Eye (tissue), 1 donor: ENCODE results near the gene MACO1.
"Not testable (repeated sequence)": the region's sequence is repeated elsewhere in the genome, so short reads cannot be mapped to it uniquely, and the experiment has no call there.

Source experiments
- DNase-seq: peaks from one replicate; pipeline ENCODE4 v3.0.0-alpha.2; 2015

The MACO1 gene

GRCh38 chr1:25458541-25459298 lies 28.0 kb downstream of the MACO1 start:
- no peak for DNase-seq

DNA sequence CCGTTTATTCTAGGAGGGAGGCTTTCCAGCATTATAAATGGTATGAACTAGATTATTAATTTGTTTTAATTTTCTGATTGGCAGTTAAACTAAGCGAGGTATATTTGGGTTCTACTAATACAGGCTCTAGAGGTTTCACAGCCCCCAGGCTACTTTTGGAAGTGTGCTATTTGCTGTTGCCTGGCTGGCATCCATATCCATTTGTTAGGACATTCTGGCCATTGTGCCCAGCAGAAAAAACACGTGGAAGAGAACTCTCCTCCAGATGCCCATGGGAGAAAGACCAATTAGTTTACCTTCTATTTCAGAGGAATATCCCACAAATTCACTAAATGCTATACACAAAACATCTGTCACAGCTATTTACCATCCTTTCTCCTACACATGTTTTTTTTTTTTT lies 29.3 kb downstream of the MACO1 start:
- no peak for DNase-seq

DNA sequence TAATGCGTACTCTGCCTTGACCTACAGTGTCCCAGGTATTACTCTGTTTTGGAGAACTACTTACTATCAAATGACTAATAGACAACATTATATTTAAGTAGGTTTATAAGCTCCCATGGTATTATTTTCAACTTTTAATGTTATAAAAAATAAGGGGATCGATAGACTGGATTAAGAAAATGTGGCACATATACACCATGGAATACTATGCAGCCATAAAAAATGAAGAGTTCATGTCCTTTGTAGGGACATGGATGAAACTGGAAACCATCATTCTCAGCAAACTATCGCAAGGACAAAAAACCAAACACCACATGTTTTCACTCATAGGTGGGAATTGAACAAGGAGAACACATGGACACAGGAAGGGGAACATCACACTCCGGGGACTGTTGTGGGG lies 30.1 kb downstream of the MACO1 start:
- not testable (repeated sequence) for DNase-seq

- no peak for DNase-seq
Measured at GRCh38 chr1:25461849-25462248, 31.2 kb downstream of the MACO1 start.

- DNase-seq, result no peak
Measured at GRCh38 chr1:25462732-25463131, 32.0 kb downstream of the MACO1 start.

- no peak for DNase-seq
Measured at GRCh38 chr1:25467193-25467592, 36.5 kb downstream of the MACO1 start.

DNA sequence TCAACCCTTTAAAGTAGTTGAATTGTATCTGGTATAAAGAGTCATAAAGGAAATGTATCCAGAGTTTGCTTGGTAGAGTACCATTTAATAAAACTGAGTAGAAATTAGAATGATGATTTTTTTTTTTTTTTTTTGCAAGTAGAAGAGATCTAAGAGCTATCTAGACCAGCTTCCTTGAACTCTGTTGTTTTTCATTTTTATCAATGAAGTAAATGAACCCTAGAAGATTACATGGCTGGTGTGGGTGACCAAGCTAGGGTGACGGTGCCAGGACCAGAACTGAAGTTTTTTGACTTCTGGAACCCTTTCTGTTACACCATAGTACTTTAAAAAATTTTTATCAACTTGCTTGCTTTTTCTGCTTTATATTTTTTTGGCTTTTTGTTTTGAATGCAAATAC lies 36.9 kb downstream of the MACO1 start:
- DNase-seq, result no peak

- no peak for DNase-seq
Measured at GRCh38 chr1:25468033-25468432, 37.3 kb downstream of the MACO1 start.

GRCh38 chr1:25469177-25469576 lies 38.5 kb downstream of the MACO1 start:
- DNase-seq, result no peak

- DNase-seq, result no peak
Measured at GRCh38 chr1:25472471-25472870, 41.8 kb downstream of the MACO1 start.

GRCh38 chr1:25473653-25474225 lies 43.0 kb downstream of the MACO1 start:
- no peak for DNase-seq

DNA sequence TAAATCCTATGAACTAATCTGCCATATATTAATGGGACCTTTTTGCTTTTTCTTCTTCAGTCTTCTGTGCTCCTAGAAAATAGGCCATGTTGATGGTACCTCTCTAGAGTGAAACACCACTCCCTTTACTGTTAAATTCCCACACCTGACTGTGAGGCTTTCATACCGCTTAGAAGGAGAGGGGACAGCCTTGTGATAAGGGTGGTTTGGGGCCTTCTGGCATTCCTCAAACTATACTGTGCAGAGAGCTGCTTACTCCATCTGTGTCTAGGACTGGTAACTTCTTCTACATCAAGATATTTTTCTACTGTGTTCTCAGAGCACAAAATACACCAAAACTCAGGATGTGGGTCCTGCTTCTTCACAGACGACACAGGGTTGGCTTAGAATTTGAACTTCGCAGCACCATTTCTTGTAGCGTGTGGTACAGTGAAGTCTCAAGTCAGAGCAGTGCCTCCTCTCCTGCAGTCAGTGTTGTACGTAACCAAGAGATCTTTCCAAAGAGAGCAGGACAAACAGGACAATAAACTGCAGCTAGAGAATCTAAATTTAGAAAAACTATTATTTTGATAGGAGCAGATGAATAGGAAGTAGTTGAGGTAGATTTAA lies 43.8 kb downstream of the MACO1 start:
- DNase-seq, result no peak

- DNase-seq, result no peak
Measured at GRCh38 chr1:25476186-25477097, 45.7 kb downstream of the MACO1 start.

DNA sequence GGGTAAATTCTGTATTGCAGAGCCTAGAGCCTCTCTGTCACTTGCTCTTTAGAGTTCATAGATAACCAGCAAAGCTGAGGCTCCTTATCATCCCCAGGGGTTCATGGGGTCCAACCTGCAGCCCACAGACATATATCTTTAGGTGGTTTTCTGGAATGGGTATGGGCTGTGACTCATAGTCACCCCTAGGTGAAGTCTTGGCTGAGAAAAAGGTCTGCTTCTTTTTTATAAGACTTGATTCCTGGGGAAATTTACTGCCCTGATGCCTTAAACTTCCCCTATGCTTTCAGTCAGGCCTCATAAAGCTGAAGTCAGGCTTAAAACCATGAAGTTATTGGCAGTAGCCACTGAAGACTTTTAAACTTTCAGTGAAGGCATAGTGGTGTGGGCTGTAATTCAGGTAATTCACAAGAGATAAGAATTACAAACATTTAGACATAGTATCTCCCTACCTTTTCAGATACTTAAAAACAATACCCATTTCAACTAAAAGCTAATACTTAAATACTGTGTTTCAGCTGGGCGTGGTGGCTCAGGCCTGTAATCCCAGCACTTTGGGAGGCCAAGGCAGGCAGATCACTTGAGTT lies 46.8 kb downstream of the MACO1 start:
- no peak for DNase-seq

DNA sequence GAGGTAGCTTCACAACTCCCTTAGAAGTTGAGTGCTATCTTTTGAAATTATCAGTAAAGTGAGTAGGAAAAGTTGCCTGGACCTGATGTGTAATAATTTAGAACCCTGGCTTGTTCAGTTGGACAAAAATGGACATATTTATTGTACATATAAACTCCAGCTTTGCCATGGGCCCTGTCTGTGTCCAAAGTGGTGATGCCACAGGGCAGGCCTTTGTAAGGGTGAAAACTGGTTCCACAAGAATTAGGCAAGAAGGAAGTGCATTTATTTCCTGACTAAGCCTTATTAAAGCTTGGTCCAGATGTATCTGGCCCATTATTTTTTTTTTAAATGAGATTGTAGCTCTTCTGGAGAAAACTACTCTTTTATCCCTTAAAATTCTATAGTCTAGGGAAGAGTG lies 47.9 kb downstream of the MACO1 start:
- no peak for DNase-seq

GRCh38 chr1:25481625-25482024 lies 50.9 kb downstream of the MACO1 start:
- no peak for DNase-seq

- DNase-seq, result no peak
Measured at GRCh38 chr1:25482211-25482610, 51.5 kb downstream of the MACO1 start.

DNA sequence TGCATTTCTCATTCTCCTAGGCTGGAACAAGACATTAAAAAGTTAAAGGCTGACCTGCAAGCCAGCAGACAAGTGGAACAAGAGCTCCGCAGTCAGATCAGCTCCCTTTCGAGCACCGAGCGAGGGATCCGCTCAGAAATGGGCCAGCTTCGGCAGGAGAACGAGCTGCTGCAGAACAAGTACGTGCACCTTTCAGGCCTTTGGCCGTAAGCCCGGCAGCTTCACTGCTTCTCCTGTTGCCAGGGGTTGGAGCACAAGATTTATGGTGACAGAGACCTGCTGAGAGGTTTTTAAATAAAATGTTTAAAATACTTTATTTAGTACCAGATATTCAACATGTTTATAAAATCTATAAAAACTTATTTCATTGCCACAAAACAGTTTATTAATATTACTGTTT lies 53.4 kb downstream of the MACO1 start:
- DNase-seq, result no peak

GRCh38 chr1:25484533-25484932 lies 53.8 kb downstream of the MACO1 start:
- DNase-seq, result no peak

DNA sequence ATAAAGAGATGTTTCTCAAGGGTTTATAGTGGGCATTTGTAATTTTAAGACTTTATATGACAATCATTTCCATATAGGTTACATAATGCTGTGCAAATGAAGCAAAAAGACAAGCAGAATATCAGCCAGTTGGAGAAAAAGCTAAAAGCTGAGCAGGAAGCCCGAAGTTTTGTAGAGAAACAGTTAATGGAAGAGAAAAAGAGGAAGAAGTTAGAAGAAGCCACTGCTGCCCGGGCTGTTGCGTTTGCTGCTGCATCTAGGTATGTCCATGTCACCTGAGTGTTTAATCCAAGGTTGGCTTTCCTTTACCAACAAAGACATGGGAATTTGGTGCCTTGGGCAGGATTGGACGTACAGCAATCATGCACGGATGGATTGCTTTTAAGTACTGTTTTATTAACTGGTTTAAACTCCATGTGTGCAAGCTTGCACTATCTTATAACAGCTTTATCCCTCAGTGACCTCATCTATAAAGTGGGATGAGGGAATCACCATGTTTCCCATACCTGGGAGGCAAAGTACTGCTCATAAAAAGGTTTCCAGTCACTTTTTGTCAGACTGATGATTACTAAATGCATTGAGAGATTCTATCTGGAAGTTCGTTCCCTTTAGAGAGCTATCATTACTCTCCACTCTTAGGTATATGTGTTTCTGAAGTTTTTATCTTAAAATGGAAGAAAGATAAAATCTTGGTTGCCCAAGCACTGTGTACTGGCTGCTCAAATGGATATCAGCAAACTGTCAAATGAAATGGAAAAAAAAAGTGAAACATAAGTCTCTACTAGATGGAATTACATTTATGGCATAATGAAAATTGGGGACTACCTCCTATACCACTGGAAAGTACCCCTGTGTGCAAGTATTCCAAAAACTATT lies 55.1 kb downstream of the MACO1 start:
- DNase-seq, result no peak

GRCh38 chr1:25486602-25487001 lies 55.9 kb downstream of the MACO1 start:
- DNase-seq, result no peak

- DNase-seq, result no peak
Measured at GRCh38 chr1:25487628-25488027, 56.9 kb downstream of the MACO1 start.
